HepG2 (cell line): Measurements from ENCODE around the gene NMBR. TPM values are rescaled to one million over a fixed set of nuclear protein-coding genes. Genes with fewer than 3 reads are reported as not detected.

Experiments used
- ATAC-seq: fragments of 200-7000 bp; cut with Tn5 transposase; 3 replicates; pipeline ENCODE4 v1.9.1; 2020; ENCODE audit warnings: mild to moderate bottlenecking, moderate library complexity
- BruUV-seq: library from RNA; stranded (reverse); fragments of 400-500 nt; replicated peaks from 2 replicates; lab custom pipeline; 2021; lab: Mats Ljungman, UMichigan
- CTCF ChIA-PET: fragments of 300-600 bp; formaldehyde crosslinking; extraction: SDS; loops from one replicate; lab custom pipeline; 2021; ENCODE audit warnings: low total read pairs, inconsistent platforms, low intra/inter-chr PET ratio; lab: Yijun Ruan, JAX
- POLR2A ChIA-PET: fragments of 350-600 bp; sonication (Branson Sonifier 250); formaldehyde crosslinking; loops from one replicate; lab custom pipeline; 2020; ENCODE audit warnings: antibody characterized with exemption, inconsistent platforms; lab: Yijun Ruan, JAX
- DNase-seq: peaks from one replicate; pipeline ENCODE4 v3.0.0-alpha.2; 2015; ENCODE audit warnings: low spot score
- FAIRE-seq: peaks from 3 replicates; lab custom pipeline; 2011; peaks lifted over from hg19 to GRCh38; lab: Jason Lieb, UNC
- H2AFZ ChIP-seq: one replicate; pipeline ENCODE4 v1.6.1; 2011; ENCODE audit warnings: low read length, inconsistent platforms
- H3K27ac ChIP-seq: fragments of 300-600 bp; 3 replicates; pipeline ENCODE4 v1.8.0; 2011; ENCODE audit warnings: mixed run types, mild to moderate bottlenecking, mixed read lengths, low read length, inconsistent platforms; ENCODE audit not compliant: insufficient read depth; ENCODE audit errors: extremely low read length
- H3K27me3 ChIP-seq, 2 experiments: fragments of 200-600 bp in 1 of 2; 2 replicates in 1 of 2; 3 replicates in 1 of 2; pipeline versions ENCODE4 v1.6.0 to v1.8.0; 2011; ENCODE audit warnings: low read length in 2 of 2, mild to moderate bottlenecking in 2 of 2, moderate library complexity in 2 of 2, inconsistent platforms in 1 of 2; ENCODE audit not compliant: insufficient read depth in 2 of 2, control insufficient read depth in 1 of 2
- H3K36me3 ChIP-seq, 2 experiments: fragments of 200-600 bp in 1 of 2; replicated peaks in 1 of 2; 2 replicates in 1 of 2; 3 replicates in 1 of 2; pipeline versions ENCODE4 v1.5.1 to v1.8.0; 2011; ENCODE audit warnings: low read length in 2 of 2, inconsistent platforms in 1 of 2; ENCODE audit not compliant: insufficient read depth in 2 of 2, control insufficient read depth in 1 of 2
- H3K4me1 ChIP-seq: 2 replicates; pipeline ENCODE4 v1.5.1; 2012; ENCODE audit warnings: low read length, inconsistent platforms; ENCODE audit not compliant: insufficient read depth
- H3K4me2 ChIP-seq: 2 replicates; pipeline ENCODE4 v1.6.0; 2011; ENCODE audit warnings: low read depth, low read length, inconsistent platforms
- H3K4me3 ChIP-seq, 3 experiments: fragments of 200-600 bp in 1 of 3; sonication (generic), shearing (Covaris generic) in 1 of 3; replicated peaks in 1 of 3; 2 replicates each; pipeline ENCODE4 v1.5.1; 2011 to 2016; ENCODE audit warnings: low read length in 3 of 3, inconsistent platforms in 2 of 3, low read depth in 2 of 3, mild to moderate bottlenecking in 2 of 3, control low read depth in 1 of 3, mixed read lengths in 1 of 3; ENCODE audit not compliant: insufficient read depth in 1 of 3
- H3K79me2 ChIP-seq: one replicate; pipeline ENCODE4 v1.6.1; 2011; ENCODE audit warnings: low read length, inconsistent platforms; ENCODE audit not compliant: insufficient read depth
- H3K9ac ChIP-seq: 2 replicates; pipeline ENCODE4 v1.6.0; 2011; ENCODE audit warnings: mild to moderate bottlenecking, low read depth, low read length, inconsistent platforms; ENCODE audit not compliant: insufficient read depth
- H3K9me3 ChIP-seq: 2 replicates; pipeline ENCODE4 v1.5.1; 2012; ENCODE audit warnings: mild to moderate bottlenecking, low read length
- H4K20me1 ChIP-seq: 2 replicates; pipeline ENCODE4 v1.6.0; 2011; ENCODE audit warnings: inconsistent platforms, mild to moderate bottlenecking, low read length, moderate library complexity; ENCODE audit not compliant: insufficient read depth
- MTF2 ChIP-seq: sonication (generic); formaldehyde crosslinking; IDR thresholded peaks from 2 replicates; pipeline ENCODE4 v1.5.0; 2020; ENCODE audit warnings: missing genetic modification reagents, borderline replicate concordance
- PHF20 ChIP-seq: sonication (generic); formaldehyde crosslinking; IDR thresholded peaks from 2 replicates; pipeline ENCODE4 v1.5.0; 2020; ENCODE audit warnings: mild to moderate bottlenecking, missing genetic modification reagents
- SP5 ChIP-seq: IDR thresholded peaks from 2 replicates; pipeline ENCODE4 v1.6.1; 2016; ENCODE audit warnings: low read depth, borderline replicate concordance
- in situ Hi-C: cut with HindIII; loops from 2 replicates; pipeline ENCODE4 v1.10.0; 2017; ENCODE audit warnings: low pct_unique_long_range_greater_than_20kb; ENCODE audit not compliant: extremely low pct_ligation_motif_present
- intact Hi-C: fragments of 100-400 bp; cut with micrococcal nuclease; formaldehyde crosslinking; loops from one replicate; pipeline ENCODE4 v1.10.0; 2022; ENCODE audit not compliant: unreplicated experiment
- polyA plus RNA-seq, 8 experiments: library from polyadenylated mRNA; depleted of rRNA in 3 of 8; stranded (reverse) in 7 of 8; unstranded in 1 of 8; fragments of >200 nt; fragmentation: Illumina TruSeq in 4 of 8; extraction: Trizol in 4 of 8; gene quantifications; 2 replicates each; pipeline versions ENCODE4 v1.2.1 to v1.2.3, GENCODE V29; 2011 to 2016; ENCODE audit warnings: low read depth in 4 of 8, missing spikeins in 1 of 8, mixed read lengths in 1 of 8; ENCODE audit not compliant: insufficient read depth in 1 of 8
- total RNA-seq, 5 experiments: library from RNA; depleted of rRNA; stranded (reverse); fragments of >200 nt; fragmentation: Illumina TruSeq; extraction: Trizol; gene quantifications; 2 replicates each; pipeline ENCODE4 v1.2.3, GENCODE V29; 2016; ENCODE audit warnings: low read depth in 1 of 5
- TF ChIP-seq, protein P1 (sequence below): sonication (generic); formaldehyde crosslinking; conservative IDR thresholded peaks from 2 replicates; pipeline ENCODE4 v1.5.0; 2020; ENCODE audit warnings: missing genetic modification reagents
- TF ChIP-seq, protein P2 (sequence below): fragments of 450-650 bp; IDR thresholded peaks from 2 replicates; pipeline ENCODE4 v1.6.1; 2017
- TF ChIP-seq, protein P3 (sequence below): sonication (generic); formaldehyde crosslinking; IDR thresholded peaks from 2 replicates; pipeline ENCODE4 v1.8.0; 2022; ENCODE audit warnings: mild to moderate bottlenecking, missing genetic modification reagents, moderate library complexity
- TF ChIP-seq, protein P4 (sequence below): IDR thresholded peaks from 2 replicates; pipeline ENCODE4 v1.6.1; 2016; ENCODE audit warnings: low read depth, missing genetic modification reagents, missing compliant biosample characterization
- TF ChIP-seq, protein P5 (sequence below): sonication (generic); formaldehyde crosslinking; IDR thresholded peaks from 2 replicates; pipeline ENCODE4 v1.8.0; 2022; ENCODE audit warnings: mild to moderate bottlenecking, missing genetic modification reagents

The NMBR gene
- total and polyA plus RNA-seq, 2 of the 13 experiments (the other 11 are each of a cell fraction or from before 2014, with no cell fraction given): not detected

DNA sequence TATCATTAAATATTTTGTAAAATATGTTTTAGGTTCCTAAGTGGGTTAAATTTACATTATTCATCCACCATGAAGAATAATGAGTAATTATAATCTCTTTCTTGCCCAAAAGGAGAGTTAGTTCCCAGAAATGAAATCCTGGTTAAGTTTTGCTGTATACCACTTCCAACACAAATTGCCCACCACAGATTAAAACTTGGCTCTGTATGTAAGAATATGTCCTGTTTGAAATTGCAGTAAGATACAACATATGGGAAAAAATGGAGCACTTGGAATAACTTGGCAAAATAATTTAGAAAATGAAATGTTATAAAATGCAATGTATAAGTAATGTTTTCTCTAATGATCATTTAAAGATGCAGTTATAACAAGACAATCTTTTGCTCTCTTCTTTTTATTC, 78.5 kb downstream of the NMBR start:
- Histone ChIP-seq H2AFZ (no peak overlapping the region), H3K4me1 (0 out of 2 replicates have a peak, but pooled peaks cover 7% of the 10 kb centered on the region), H4K20me1 (no peaks in the 10 kb centered on the region), H3K36me3 (no peaks in the 10 kb centered on the region), H3K27me3 (no peaks in the 10 kb centered on the region), H3K27ac (no peak overlapping the region), H3K9me3 (no peaks in the 10 kb centered on the region), H3K79me2 (no peaks in the 10 kb centered on the region), H3K4me3 (no peak overlapping the region), H3K9ac (no peak overlapping the region), H3K4me2 (no peak overlapping the region)
- TF ChIP-seq PHF20: no peak
- TF ChIP-seq, protein P1, sequence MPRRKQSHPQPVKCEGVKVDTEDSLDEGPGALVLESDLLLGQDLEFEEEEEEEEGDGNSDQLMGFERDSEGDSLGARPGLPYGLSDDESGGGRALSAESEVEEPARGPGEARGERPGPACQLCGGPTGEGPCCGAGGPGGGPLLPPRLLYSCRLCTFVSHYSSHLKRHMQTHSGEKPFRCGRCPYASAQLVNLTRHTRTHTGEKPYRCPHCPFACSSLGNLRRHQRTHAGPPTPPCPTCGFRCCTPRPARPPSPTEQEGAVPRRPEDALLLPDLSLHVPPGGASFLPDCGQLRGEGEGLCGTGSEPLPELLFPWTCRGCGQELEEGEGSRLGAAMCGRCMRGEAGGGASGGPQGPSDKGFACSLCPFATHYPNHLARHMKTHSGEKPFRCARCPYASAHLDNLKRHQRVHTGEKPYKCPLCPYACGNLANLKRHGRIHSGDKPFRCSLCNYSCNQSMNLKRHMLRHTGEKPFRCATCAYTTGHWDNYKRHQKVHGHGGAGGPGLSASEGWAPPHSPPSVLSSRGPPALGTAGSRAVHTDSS (CRISPR knock-in tag): no peak
- TF ChIP-seq MTF2 (CRISPR knock-in tag): no peak
- TF ChIP-seq, protein P2, sequence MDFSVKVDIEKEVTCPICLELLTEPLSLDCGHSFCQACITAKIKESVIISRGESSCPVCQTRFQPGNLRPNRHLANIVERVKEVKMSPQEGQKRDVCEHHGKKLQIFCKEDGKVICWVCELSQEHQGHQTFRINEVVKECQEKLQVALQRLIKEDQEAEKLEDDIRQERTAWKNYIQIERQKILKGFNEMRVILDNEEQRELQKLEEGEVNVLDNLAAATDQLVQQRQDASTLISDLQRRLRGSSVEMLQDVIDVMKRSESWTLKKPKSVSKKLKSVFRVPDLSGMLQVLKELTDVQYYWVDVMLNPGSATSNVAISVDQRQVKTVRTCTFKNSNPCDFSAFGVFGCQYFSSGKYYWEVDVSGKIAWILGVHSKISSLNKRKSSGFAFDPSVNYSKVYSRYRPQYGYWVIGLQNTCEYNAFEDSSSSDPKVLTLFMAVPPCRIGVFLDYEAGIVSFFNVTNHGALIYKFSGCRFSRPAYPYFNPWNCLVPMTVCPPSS: no peak
- TF ChIP-seq, protein P3, sequence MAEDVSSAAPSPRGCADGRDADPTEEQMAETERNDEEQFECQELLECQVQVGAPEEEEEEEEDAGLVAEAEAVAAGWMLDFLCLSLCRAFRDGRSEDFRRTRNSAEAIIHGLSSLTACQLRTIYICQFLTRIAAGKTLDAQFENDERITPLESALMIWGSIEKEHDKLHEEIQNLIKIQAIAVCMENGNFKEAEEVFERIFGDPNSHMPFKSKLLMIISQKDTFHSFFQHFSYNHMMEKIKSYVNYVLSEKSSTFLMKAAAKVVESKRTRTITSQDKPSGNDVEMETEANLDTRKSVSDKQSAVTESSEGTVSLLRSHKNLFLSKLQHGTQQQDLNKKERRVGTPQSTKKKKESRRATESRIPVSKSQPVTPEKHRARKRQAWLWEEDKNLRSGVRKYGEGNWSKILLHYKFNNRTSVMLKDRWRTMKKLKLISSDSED: no peak
- TF ChIP-seq, protein P4, sequence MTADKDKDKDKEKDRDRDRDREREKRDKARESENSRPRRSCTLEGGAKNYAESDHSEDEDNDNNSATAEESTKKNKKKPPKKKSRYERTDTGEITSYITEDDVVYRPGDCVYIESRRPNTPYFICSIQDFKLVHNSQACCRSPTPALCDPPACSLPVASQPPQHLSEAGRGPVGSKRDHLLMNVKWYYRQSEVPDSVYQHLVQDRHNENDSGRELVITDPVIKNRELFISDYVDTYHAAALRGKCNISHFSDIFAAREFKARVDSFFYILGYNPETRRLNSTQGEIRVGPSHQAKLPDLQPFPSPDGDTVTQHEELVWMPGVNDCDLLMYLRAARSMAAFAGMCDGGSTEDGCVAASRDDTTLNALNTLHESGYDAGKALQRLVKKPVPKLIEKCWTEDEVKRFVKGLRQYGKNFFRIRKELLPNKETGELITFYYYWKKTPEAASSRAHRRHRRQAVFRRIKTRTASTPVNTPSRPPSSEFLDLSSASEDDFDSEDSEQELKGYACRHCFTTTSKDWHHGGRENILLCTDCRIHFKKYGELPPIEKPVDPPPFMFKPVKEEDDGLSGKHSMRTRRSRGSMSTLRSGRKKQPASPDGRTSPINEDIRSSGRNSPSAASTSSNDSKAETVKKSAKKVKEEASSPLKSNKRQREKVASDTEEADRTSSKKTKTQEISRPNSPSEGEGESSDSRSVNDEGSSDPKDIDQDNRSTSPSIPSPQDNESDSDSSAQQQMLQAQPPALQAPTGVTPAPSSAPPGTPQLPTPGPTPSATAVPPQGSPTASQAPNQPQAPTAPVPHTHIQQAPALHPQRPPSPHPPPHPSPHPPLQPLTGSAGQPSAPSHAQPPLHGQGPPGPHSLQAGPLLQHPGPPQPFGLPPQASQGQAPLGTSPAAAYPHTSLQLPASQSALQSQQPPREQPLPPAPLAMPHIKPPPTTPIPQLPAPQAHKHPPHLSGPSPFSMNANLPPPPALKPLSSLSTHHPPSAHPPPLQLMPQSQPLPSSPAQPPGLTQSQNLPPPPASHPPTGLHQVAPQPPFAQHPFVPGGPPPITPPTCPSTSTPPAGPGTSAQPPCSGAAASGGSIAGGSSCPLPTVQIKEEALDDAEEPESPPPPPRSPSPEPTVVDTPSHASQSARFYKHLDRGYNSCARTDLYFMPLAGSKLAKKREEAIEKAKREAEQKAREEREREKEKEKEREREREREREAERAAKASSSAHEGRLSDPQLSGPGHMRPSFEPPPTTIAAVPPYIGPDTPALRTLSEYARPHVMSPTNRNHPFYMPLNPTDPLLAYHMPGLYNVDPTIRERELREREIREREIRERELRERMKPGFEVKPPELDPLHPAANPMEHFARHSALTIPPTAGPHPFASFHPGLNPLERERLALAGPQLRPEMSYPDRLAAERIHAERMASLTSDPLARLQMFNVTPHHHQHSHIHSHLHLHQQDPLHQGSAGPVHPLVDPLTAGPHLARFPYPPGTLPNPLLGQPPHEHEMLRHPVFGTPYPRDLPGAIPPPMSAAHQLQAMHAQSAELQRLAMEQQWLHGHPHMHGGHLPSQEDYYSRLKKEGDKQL (CRISPR knock-in tag): no peak
- TF ChIP-seq, protein P5, sequence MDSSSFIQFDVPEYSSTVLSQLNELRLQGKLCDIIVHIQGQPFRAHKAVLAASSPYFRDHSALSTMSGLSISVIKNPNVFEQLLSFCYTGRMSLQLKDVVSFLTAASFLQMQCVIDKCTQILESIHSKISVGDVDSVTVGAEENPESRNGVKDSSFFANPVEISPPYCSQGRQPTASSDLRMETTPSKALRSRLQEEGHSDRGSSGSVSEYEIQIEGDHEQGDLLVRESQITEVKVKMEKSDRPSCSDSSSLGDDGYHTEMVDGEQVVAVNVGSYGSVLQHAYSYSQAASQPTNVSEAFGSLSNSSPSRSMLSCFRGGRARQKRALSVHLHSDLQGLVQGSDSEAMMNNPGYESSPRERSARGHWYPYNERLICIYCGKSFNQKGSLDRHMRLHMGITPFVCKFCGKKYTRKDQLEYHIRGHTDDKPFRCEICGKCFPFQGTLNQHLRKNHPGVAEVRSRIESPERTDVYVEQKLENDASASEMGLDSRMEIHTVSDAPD (CRISPR knock-in tag): no peak
- TF ChIP-seq SP5: no peak
- ChIA-PET POLR2A (no interaction called here), CTCF (no interaction called here)
- DNase-seq (no peak), FAIRE-seq (no peak), ATAC-seq (no peak)
- intact Hi-C loops: no loop called here
- in situ Hi-C loops: no loop called here
- no TSS peak for BruUV-seq
